Parathyroid adenoma (tissue), 2 donors: Measurements from ENCODE around the gene CEACAM16.

Source experiments
- H2AFZ ChIP-seq: fragments of 300-600 bp; sonication (generic); one replicate; pipeline ENCODE4 v1.7.0; 2017; ENCODE audit warnings: antibody characterized with exemption, mild to moderate bottlenecking
- H3K27ac ChIP-seq: fragments of 300-600 bp; sonication (generic); one replicate; pipeline ENCODE4 v1.7.0; 2017
- H3K27me3 ChIP-seq: fragments of 300-600 bp; sonication (generic); one replicate; pipeline ENCODE4 v1.7.0; 2017; ENCODE audit warnings: low read length; ENCODE audit not compliant: control insufficient read depth, insufficient read depth
- H3K36me3 ChIP-seq: fragments of 300-600 bp; sonication (generic); one replicate; pipeline ENCODE4 v1.7.0; 2017; ENCODE audit warnings: low read length; ENCODE audit not compliant: control insufficient read depth, insufficient read depth
- H3K4me1 ChIP-seq: fragments of 300-600 bp; sonication (generic); one replicate; pipeline ENCODE4 v1.7.0; 2017; ENCODE audit warnings: control low read depth
- H3K4me2 ChIP-seq: fragments of 300-600 bp; sonication (generic); one replicate; pipeline ENCODE4 v1.7.0; 2017; ENCODE audit warnings: low read length
- H3K4me3 ChIP-seq: fragments of 300-600 bp; sonication (generic); one replicate; pipeline ENCODE4 v1.7.0; 2017; ENCODE audit warnings: low read depth, low read length
- H3K79me2 ChIP-seq: fragments of 300-600 bp; sonication (generic); one replicate; pipeline ENCODE4 v1.7.0; 2017; ENCODE audit warnings: control low read depth
- H3K9ac ChIP-seq: fragments of 300-600 bp; sonication (generic); one replicate; pipeline ENCODE4 v1.7.0; 2017; ENCODE audit warnings: mild to moderate bottlenecking
- H3K9me3 ChIP-seq: fragments of 300-600 bp; sonication (generic); one replicate; pipeline ENCODE4 v1.7.0; 2017; ENCODE audit warnings: low read length; ENCODE audit not compliant: control insufficient read depth
- TF ChIP-seq, protein P1 (sequence below): fragments of 300-600 bp; sonication (generic); IDR thresholded peaks from one replicate; pipeline ENCODE4 v1.7.0; 2017; ENCODE audit warnings: antibody characterized with exemption, mild to moderate bottlenecking
- donor health status: primary hyperparathyroidism.

The CEACAM16 gene

GRCh38 chr19:44723299-44723951 is 24.5 kb downstream of the CEACAM16 start:
- H3K4me2 ChIP-seq: no peak overlapping the region
- no peaks in the 10 kb centered on the region for H3K27me3 ChIP-seq
- peaks cover 33% of the 10 kb centered on the region for H3K4me1 ChIP-seq
- TF ChIP-seq, protein P1, sequence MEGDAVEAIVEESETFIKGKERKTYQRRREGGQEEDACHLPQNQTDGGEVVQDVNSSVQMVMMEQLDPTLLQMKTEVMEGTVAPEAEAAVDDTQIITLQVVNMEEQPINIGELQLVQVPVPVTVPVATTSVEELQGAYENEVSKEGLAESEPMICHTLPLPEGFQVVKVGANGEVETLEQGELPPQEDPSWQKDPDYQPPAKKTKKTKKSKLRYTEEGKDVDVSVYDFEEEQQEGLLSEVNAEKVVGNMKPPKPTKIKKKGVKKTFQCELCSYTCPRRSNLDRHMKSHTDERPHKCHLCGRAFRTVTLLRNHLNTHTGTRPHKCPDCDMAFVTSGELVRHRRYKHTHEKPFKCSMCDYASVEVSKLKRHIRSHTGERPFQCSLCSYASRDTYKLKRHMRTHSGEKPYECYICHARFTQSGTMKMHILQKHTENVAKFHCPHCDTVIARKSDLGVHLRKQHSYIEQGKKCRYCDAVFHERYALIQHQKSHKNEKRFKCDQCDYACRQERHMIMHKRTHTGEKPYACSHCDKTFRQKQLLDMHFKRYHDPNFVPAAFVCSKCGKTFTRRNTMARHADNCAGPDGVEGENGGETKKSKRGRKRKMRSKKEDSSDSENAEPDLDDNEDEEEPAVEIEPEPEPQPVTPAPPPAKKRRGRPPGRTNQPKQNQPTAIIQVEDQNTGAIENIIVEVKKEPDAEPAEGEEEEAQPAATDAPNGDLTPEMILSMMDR: no peak
- H2AFZ ChIP-seq: no peak overlapping the region
- H3K9me3 ChIP-seq: no peaks in the 10 kb centered on the region
- no peaks in the 10 kb centered on the region for H3K36me3 ChIP-seq
- H3K27ac ChIP-seq: no peak overlapping the region
- no peak overlapping the region for H3K9ac ChIP-seq
- H3K79me2 ChIP-seq: no peaks in the 10 kb centered on the region
- no peak overlapping the region for H3K4me3 ChIP-seq

GRCh38 chr19:44723952-44724319 is 25.0 kb downstream of the CEACAM16 start:
- H3K9ac ChIP-seq: no peak overlapping the region
- H3K27me3 ChIP-seq: no peaks in the 10 kb centered on the region
- no peaks in the 10 kb centered on the region for H3K36me3 ChIP-seq
- TF ChIP-seq, protein P1: peak; percentile 98
- no peak overlapping the region for H3K4me3 ChIP-seq
- peaks cover 29% of the 10 kb centered on the region for H3K4me1 ChIP-seq
- no peak overlapping the region for H3K27ac ChIP-seq
- no peak overlapping the region for H3K4me2 ChIP-seq
- no peaks in the 10 kb centered on the region for H3K79me2 ChIP-seq
- H2AFZ ChIP-seq: peak overlapping the region; percentile 21
- no peaks in the 10 kb centered on the region for H3K9me3 ChIP-seq

GRCh38 chr19:44725251-44725650 is 26.3 kb downstream of the CEACAM16 start:
- Histone ChIP-seq H3K9ac (no peak overlapping the region), H3K4me3 (no peak overlapping the region), H3K27me3 (no peaks in the 10 kb centered on the region), H3K36me3 (no peaks in the 10 kb centered on the region), H3K4me2 (no peak overlapping the region), H3K4me1 (peaks cover 23% of the 10 kb centered on the region), H3K79me2 (no peaks in the 10 kb centered on the region), H3K27ac (no peak overlapping the region), H3K9me3 (no peaks in the 10 kb centered on the region), H2AFZ (peak overlapping the region; percentile 66)
- TF ChIP-seq, protein P1: no peak

DNA sequence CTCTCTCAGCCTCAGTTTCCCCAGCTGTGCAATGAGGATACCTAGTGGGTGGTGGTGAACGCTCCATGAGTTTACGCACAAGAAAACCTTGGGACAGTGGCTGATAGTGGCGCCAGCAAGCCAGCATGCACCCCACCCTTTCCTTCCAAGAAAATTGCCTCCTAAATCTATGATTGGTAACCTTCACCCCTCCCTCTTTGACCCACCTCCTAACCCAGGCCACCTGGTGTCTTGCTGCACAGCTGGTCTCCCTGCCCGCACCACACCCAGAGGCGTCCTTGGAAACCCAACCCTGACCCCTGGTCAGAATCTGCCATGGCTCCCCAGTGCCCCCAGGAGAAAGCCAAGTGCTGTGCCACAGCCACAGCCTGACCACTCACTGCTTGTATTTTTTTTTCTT is 26.7 kb downstream of the CEACAM16 start:
- peaks cover 21% of the 10 kb centered on the region for H3K4me1 ChIP-seq
- H3K9ac ChIP-seq: no peak overlapping the region

More for the DNA sequence above, 26.7 kb downstream of the CEACAM16 start:
- Histone ChIP-seq H3K9me3 (no peaks in the 10 kb centered on the region), H3K4me3 (no peak overlapping the region), H3K36me3 (no peaks in the 10 kb centered on the region), H2AFZ (no peak overlapping the region), H3K27me3 (no peaks in the 10 kb centered on the region), H3K27ac (no peak overlapping the region), H3K4me2 (no peak overlapping the region), H3K79me2 (no peaks in the 10 kb centered on the region)
- TF ChIP-seq, protein P1: no peak
